Esophagus muscularis mucosa (tissue), 4 donors: ENCODE results near the gene NUP210L. TPM values are rescaled to one million over a fixed set of nuclear protein-coding genes. Genes with fewer than 3 reads are reported as not detected.
"Not testable (repeated sequence)": the region's sequence is repeated elsewhere in the genome, so short reads cannot be mapped to it uniquely, and the experiment has no call there.

Experiments
- DNase-seq: peaks from one replicate; pipeline ENCODE4 v3.0.0-alpha.2; 2017; ENCODE audit errors: extremely low spot score
- H3K27ac ChIP-seq, 4 donors: fragments of 200-600 bp; sonication (generic); replicated peaks in 1 of 4; 1 replicate in 3 of 4; 2 replicates in 1 of 4; pipeline ENCODE4 v1.5.1; 2016 to 2019; ENCODE audit warnings: mild to moderate bottlenecking in 1 of 4
- H3K27me3 ChIP-seq, 4 donors: fragments of 200-600 bp; sonication (generic); one replicate each; pipeline versions ENCODE4 v1.5.1 to v1.6.0; 2016 to 2019
- H3K36me3 ChIP-seq, 4 donors: fragments of 200-600 bp; sonication (generic); one replicate each; pipeline ENCODE4 v1.5.1; 2016 to 2019
- H3K4me1 ChIP-seq, 4 donors: fragments of 200-600 bp; sonication (generic); one replicate each; pipeline ENCODE4 v1.5.1; 2016 to 2019
- H3K4me3 ChIP-seq, 4 donors: fragments of 200-600 bp; sonication (generic); 1 replicate in 2 of 4; 2 replicates in 2 of 4; pipeline ENCODE4 v1.5.1; 2016 to 2019; ENCODE audit warnings: mild to moderate bottlenecking in 4 of 4, moderate library complexity in 1 of 4
- H3K9me3 ChIP-seq, 4 donors: fragments of 200-600 bp; sonication (generic); 1 replicate in 3 of 4; 2 replicates in 1 of 4; pipeline ENCODE4 v1.5.1; 2016 to 2019
- EP300 ChIP-seq: sonication (generic); formaldehyde crosslinking; IDR thresholded peaks from one replicate; pipeline ENCODE4 v1.6.1; 2017; ENCODE audit warnings: antibody characterized with exemption
- POLR2A ChIP-seq: fragments of 450-650 bp; IDR thresholded peaks from one replicate; pipeline ENCODE4 v1.6.1; 2017; ENCODE audit warnings: antibody characterized with exemption, moderate library complexity, mild to moderate bottlenecking, low read depth
- POLR2AphosphoS5 ChIP-seq, 2 donors: sonication (generic); formaldehyde crosslinking; IDR thresholded peaks; one replicate each; pipeline ENCODE4 v1.6.1; 2017; ENCODE audit warnings: antibody characterized with exemption in 2 of 2
- WGBS: methylation state at CpG from one replicate; pipeline ENCODE4 v1.1.5; 2018; 5-methylcytosine and 5-hydroxymethylcytosine counted together
- intact Hi-C: fragments of 100-400 bp; cut with DNase I; formaldehyde crosslinking; loops from one replicate; pipeline ENCODE4 v1.15.1; 2023
- total RNA-seq, 4 donors: library from RNA; depleted of rRNA; stranded (reverse); fragments of >200 nt; gene quantifications; one replicate each; pipeline versions ENCODE4 v1.1.0 to v1.2.1, GENCODE V29; 2016
- TF ChIP-seq, protein P1 (sequence below), 3 experiments: fragments of 200-600 bp in 2 of 3; fragments of 450-650 bp in 1 of 3; sonication (generic) in 2 of 3; IDR thresholded peaks; one replicate each; pipeline ENCODE4 v1.5.1; 2017 to 2019; ENCODE audit warnings: antibody characterized with exemption in 3 of 3, mild to moderate bottlenecking in 2 of 3, moderate library complexity in 1 of 3

The NUP210L gene
- total RNA-seq, 4 donors from 2014 or later: not detected

DNA sequence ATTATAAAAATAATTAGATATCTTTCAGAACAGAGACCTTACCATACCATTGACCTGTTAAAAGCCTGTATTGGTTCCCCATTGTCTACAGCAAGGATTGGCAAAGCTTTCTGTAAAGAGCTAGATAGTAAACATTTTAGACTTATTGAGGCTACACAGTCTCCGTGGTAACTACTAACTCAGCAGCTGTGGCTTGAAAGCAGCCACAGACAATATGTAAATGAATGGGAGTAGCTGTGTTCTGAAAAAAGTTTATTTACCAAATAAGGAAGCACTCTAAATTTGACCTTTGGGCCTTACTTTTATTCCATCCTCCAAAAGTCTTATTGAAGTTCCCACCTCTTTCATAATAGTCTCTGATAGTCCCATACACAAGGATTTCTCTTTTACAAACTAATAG is 39.7 kb downstream of the NUP210L start:
- H3K27ac ChIP-seq: no peak overlapping the region
- no peaks in the 10 kb centered on the region for H3K4me1 ChIP-seq
- intact Hi-C loops: no loop called here
- H3K4me3 ChIP-seq: no peak overlapping the region
- no peaks in the 10 kb centered on the region for H3K36me3 ChIP-seq
- H3K9me3 ChIP-seq: no peaks in the 10 kb centered on the region
- TF ChIP-seq POLR2AphosphoS5 (IDR thresholded peaks at IDR 0.05): no peak
- no peak for TF ChIP-seq POLR2A
- no peak for TF ChIP-seq EP300
- TF ChIP-seq, protein P1, sequence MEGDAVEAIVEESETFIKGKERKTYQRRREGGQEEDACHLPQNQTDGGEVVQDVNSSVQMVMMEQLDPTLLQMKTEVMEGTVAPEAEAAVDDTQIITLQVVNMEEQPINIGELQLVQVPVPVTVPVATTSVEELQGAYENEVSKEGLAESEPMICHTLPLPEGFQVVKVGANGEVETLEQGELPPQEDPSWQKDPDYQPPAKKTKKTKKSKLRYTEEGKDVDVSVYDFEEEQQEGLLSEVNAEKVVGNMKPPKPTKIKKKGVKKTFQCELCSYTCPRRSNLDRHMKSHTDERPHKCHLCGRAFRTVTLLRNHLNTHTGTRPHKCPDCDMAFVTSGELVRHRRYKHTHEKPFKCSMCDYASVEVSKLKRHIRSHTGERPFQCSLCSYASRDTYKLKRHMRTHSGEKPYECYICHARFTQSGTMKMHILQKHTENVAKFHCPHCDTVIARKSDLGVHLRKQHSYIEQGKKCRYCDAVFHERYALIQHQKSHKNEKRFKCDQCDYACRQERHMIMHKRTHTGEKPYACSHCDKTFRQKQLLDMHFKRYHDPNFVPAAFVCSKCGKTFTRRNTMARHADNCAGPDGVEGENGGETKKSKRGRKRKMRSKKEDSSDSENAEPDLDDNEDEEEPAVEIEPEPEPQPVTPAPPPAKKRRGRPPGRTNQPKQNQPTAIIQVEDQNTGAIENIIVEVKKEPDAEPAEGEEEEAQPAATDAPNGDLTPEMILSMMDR (IDR thresholded peaks at IDR 0.05): no peak
- DNase-seq: no peak
- H3K27me3 ChIP-seq: no peaks in the 10 kb centered on the region
- 38% methylated on average over 1 of the region's 1 CpG for WGBS

DNA sequence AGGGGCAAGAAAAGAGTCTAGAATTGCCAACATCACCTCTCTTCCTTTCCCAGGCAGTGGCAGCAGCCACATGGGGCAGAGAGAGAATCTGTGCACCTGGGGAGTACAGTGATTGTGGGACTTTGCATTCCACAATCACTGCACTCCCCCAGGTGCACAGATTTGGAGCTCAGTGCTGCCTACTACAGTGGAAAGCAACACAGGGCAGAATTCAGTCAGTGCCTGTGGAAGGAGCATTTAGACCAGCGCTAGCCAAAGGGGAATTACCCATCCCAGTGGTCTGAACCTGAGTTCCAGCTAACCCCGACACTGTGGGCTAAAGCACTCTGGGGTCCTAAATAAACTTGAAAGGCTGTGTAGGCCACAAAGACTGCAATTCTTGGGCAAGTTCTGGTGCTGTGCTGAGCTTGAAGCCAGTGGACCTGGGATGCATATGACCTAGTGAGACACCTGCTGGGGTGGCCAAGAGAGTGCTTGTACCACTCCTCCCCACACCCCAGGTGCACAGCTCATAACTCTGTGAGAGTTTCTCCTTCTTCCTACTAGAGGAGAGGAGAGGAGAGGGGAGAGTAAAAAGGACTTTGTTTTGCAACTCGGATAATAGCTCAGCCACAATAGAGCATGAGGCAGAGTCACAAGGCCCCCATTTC is 50.3 kb downstream of the NUP210L start:
- Histone ChIP-seq H3K27me3 (no peaks in the 10 kb centered on the region), H3K27ac (no peak overlapping the region), H3K9me3 (no peaks in the 10 kb centered on the region), H3K4me3 (no peak overlapping the region), H3K4me1 (no peaks in the 10 kb centered on the region), H3K36me3 (no peaks in the 10 kb centered on the region)
- DNase-seq: no peak
- intact Hi-C loops: no loop called here
- WGBS: 80% methylated on average over 3 of the region's 3 CpGs
- no peak for TF ChIP-seq POLR2A

DNA sequence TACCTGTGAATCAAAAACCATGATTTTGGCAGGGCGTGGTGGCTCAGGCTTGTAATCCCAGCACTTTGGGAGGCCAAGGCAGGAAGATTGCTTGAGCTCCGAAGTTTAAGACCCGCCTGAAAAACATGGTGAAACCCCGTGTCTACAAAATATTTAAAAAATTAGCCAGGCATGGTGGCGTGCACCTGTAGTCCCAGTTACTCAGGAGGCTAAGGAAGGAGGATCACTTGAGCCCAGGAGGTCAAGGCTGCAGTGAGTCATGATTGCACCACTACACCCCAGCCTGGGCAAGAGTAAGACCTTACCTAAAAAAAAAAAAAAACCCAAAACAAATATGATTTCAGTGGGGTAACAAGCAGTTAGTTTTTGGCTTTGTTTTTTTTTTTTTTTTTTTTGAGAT is 54.7 kb downstream of the NUP210L start:
- H3K9me3 ChIP-seq, H3K27me3 ChIP-seq, H3K27ac ChIP-seq, intact Hi-C loops, H3K4me3 ChIP-seq, H3K36me3 ChIP-seq, DNase-seq, H3K4me1 ChIP-seq: not testable (repeated sequence)
- WGBS: 96% methylated on average over 5 of the region's 5 CpGs

DNA sequence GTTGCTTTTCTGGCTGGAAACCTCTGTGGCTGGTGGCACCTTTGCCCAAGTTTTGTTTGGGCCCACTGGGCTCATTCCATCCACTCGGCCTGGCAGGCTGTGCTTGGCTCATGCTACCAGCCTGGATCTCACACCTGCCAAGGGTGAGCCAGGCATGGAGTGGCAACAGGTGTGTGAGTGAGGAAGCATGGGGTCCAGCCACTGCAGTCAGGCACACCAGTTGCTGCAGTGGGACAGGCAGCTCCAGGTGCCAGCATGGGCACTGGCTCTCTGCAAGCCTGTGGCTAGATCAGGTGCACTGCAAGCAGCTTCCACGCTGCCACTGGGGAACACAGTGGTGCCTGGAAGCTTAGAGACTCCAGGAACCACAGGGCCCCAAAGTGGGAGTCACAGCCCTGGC is 57.0 kb downstream of the NUP210L start:
- Histone ChIP-seq H3K27ac (no peak overlapping the region), H3K4me3 (no peak overlapping the region), H3K27me3 (no peaks in the 10 kb centered on the region), H3K36me3 (no peaks in the 10 kb centered on the region), H3K9me3 (no peaks in the 10 kb centered on the region), H3K4me1 (no peaks in the 10 kb centered on the region)
- TF ChIP-seq, protein P1 (IDR thresholded peaks at IDR 0.05): no peak
- TF ChIP-seq EP300 (no peak), POLR2AphosphoS5 (IDR thresholded peaks at IDR 0.05) (no peak), POLR2A (no peak)
- 67% methylated on average over 2 of the region's 2 CpGs for WGBS
- no peak for DNase-seq
- intact Hi-C loops: no loop called here

DNA sequence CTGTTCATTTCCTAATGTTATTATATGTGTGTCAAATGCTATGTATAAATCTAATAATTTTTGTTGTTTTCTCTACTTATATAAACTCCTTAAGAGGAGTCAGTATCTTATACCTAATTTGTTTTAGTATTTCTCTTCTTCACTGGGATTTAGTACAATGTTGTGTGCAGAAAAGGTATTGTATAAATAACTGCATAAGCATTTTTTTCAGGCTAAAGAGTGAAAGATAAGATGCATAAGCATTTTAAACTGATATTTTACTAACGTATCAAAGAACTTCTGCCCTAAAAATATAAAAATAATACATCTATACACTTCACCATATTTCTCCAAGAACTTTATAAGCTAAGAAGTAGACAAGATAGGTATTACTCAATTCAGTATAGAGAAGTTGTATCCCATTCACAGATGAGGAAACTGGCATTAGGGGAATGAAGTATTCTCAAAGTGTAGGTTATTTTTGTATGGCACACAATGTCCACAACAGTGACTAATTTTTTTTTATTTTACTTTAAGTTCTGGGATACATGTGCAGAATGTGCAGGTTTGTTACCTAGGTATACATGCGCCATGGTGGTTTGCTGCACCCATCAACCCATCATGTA is 59.3 kb downstream of the NUP210L start:
- H3K4me3 ChIP-seq: no peak overlapping the region
- no peak overlapping the region for H3K27ac ChIP-seq
- no peaks in the 10 kb centered on the region for H3K36me3 ChIP-seq
- H3K27me3 ChIP-seq: no peaks in the 10 kb centered on the region
- no peak for DNase-seq
- H3K9me3 ChIP-seq: no peaks in the 10 kb centered on the region
- TF ChIP-seq, protein P1 (IDR thresholded peaks at IDR 0.05): no peak
- TF ChIP-seq POLR2AphosphoS5 (IDR thresholded peaks at IDR 0.05) (no peak), EP300 (no peak), POLR2A (no peak)
- no peaks in the 10 kb centered on the region for H3K4me1 ChIP-seq
- intact Hi-C loops: no loop called here
- 86% methylated on average over 2 of the region's 2 CpGs for whole genome bisulfite sequencing

DNA sequence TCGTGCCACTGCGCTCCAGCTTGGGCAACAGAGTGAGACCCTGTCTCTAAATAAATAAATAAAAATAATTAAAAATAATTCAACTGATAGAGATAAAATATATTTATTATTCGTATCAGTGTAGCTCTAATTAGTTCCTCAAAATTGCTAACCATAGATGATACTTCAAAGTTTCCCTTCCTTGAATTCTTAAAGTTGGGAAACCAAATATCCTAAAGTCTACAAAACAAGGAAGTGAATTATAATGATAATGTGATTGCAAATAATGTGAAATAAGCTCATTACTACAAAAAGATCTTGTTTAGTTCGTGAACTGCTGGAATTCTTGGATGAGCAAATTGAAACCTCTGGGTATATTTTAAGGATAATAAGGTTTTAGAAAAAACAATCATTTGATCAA is 60.5 kb downstream of the NUP210L start:
- no peak overlapping the region for H3K4me3 ChIP-seq
- TF ChIP-seq EP300: no peak
- TF ChIP-seq, protein P1 (IDR thresholded peaks at IDR 0.05): no peak
- TF ChIP-seq POLR2AphosphoS5 (IDR thresholded peaks at IDR 0.05): no peak
- no peak for TF ChIP-seq POLR2A
- H3K9me3 ChIP-seq: no peaks in the 10 kb centered on the region
- H3K36me3 ChIP-seq: no peaks in the 10 kb centered on the region
- no peaks in the 10 kb centered on the region for H3K27me3 ChIP-seq
- H3K4me1 ChIP-seq: no peaks in the 10 kb centered on the region
- intact Hi-C loops: no loop called here
- no peak overlapping the region for H3K27ac ChIP-seq
- DNase-seq: no peak
- WGBS: 87% methylated on average over 4 of the region's 4 CpGs
